Suppressor macrophage treated with lipopolysaccharide for 1 hour (primary cell): ENCODE results near the gene RAPGEF1.
A peak's percentile ranks its signal among the peaks of the same experiment; 100 is the strongest.

Source experiments
- DNase-seq, 3 donors: peaks; one replicate each; pipeline ENCODE4 v3.0.0-alpha.2; 2020 to 2022

Gene RAPGEF1

GRCh38 chr9:131601683-131602181 lies 138.1 kb downstream of the RAPGEF1 start:
- DNase-seq = no peak

GRCh38 chr9:131598121-131598520 lies 141.8 kb downstream of the RAPGEF1 start:
- DNase-seq = peak; percentile 83 to 86 (median 83)

- no peak for DNase-seq
These were observed 142.6 kb downstream of the RAPGEF1 start for GRCh38 chr9:131597246-131597645.

GRCh38 chr9:131596430-131596743 lies 143.5 kb downstream of the RAPGEF1 start:
- no peak for DNase-seq

GRCh38 chr9:131595696-131596429 lies 144.0 kb downstream of the RAPGEF1 start:
- no peak for DNase-seq

DNA sequence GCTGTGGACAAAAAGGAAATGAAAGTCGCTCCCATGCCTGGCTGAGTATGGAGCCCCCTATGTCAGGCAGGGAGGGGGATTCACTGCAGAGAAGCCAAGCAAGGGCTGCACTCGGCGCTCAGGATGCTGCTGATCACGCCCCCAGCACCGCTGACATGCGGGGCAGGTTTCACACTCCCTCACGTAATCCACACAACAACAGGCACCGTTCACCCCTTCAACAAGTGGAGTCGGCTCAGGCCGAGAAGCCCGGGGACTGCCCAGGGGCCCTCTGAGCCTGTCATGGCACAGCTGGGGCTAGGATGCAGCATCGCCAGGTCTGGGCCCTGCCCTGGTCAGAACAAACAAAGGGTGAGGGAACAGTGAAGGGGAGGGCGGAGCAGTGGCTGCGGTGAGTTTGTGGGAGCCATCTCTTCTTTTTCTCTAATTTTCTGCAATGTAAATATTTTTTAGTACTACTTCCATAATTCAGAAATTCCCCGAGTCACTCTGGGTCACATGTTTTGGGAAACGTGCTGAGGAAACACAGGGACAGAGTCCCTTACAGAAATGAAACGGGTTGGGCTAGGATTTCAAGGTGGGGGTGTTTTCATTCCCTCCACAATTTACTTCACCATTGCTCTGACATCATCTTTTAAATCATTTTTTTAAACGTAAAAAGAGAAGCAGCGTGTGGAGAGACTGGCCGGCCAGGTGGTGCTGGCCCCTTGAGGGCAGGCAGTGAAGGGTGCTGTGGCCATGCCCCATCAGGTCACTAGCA lies 144.8 kb downstream of the RAPGEF1 start:
- peak; percentile 70 to 75 (median 71) for DNase-seq

- no peak for DNase-seq
These were observed 145.8 kb downstream of the RAPGEF1 start for GRCh38 chr9:131593936-131594665.

DNA sequence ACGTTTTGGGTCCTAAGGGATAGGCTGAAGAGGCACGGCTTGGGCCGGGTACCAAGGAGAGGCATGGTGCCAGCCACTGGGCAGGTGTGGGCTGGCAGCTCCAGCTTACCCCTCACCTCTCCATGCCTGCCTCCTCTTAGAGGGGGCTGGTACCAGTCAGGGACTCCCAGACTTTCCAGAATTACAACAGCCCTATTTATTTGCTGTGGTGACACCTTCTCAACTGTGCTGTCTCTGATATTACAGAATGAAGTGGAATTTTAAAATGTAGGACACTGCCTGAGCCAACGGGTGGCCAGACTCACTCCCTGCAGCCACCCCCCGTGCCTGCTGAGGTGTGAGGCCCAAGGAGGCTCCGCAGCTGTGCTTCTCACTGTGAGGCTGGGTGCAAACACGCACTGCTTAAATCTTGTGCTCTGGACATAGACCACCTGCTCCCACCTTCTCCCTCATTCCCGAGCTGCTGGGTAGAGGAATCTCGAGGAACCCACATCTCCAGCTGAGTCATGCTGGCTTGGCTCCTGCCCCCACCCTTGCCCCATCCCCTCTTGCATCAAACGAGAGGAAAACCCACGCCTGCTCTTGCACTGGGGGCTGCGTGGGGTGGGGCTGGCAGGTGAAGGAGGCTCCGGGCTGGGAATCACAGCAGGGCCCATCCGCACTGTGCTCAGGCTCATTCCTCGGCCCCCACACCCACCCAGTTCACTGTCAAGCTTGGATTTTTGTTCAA lies 146.6 kb downstream of the RAPGEF1 start:
- peak; percentile 55 to 63 (median 55) for DNase-seq

DNA sequence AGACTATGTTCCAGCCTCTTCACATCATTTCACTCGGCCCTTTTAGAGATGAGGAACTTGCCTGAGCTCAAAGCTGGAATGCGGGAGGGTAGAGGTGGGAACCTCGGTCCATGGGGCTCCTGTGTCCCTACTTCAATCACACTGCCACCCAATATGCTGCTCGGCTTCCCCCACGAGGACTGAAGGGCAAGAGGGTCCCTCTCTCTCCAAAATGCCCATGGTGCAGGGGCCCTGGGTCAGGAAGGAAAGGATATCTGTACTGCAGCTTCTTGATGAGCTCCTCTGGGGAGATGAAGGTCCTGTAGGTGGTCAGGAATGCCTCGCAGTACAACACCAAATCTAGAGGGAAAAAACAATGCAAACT lies 148.0 kb downstream of the RAPGEF1 start:
- DNase-seq = no peak

DNA sequence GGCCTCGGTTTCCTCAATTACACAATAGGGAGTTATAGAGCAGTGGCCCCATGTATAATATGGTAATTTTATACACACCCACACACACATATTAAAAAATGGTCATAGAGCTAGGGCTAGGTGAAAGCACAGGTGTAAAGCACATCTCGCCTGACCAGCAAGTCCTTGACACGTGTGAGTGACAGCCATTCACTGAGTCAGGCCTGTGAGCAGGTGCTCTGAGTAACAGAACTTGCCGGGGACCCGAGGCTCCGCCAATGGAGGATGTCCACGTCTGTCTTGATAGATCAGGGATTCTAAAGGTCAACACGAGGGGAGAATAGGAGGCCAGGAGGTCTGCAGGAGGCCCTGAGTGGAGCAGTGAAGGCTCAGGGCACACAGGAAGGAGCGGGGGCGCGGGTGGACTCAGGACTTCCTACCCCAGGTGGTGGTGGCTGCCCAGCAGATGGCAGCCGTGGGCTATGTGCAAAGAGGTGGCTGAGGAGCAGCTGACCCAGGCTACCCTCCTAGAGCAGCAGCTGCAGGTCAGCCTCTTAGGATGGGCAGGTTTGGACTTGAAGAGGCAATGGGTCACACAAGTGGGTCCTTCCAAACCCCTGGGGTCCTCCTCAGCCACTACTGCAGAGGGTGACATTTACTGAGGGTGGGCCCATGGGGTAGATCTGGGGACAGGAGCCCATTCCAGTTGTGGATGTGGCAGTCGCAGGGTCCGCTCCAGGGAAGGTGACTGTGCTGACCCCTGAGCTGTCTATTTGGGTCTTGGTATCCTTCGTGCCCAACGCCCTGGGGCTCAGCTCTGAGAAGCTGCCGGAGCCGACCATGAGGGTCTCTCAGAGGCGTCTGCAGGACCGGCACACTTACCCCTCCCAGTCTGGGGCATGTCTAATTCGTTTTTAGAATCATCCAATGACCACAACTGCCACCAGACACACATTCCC lies 148.7 kb downstream of the RAPGEF1 start:
- DNase-seq = peak; percentile 82 to 88 (median 84)

GRCh38 chr9:131590449-131590848 lies 149.4 kb downstream of the RAPGEF1 start:
- DNase-seq = no peak

DNA sequence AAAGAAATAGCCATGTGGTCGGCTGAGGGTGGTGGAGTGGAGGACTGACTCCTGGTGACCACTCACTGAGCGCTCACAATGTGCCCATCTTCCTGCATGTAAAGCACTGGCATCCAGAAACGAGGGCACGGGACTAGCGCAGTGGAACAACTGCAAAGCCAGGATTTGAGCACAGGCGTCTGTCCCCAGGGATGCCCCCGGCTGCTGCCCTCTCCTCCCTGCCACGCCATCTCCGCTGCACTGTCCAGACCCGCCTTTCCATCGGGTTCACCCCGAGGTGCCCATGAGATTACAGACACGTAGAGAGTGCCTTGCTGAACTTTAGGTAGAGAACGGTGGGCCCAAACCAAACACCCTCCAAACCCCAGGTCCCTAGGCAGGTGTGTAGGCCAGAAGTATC lies 149.9 kb downstream of the RAPGEF1 start:
- no peak for DNase-seq

- DNase-seq = no peak
These were observed 150.7 kb downstream of the RAPGEF1 start for GRCh38 chr9:131589124-131589711.

DNA sequence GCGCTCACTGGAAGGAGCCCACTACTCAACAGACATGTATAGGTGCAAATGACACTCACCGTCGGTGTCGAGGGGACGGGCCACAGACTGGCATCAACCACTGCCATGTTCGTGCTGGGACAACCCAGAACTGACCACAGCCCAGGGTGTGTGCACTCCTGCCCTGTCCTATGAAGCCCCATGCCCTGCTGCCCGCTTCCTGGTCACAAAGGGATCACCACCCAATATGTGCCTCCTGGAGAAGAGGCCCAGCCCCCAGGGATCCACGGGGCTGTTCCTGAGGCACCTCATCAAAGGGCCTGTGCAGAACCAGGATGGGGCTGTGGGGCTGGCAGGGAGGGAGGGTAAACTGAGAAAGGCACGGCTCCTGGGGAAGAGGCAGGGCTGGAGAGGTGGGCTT lies 151.5 kb downstream of the RAPGEF1 start:
- DNase-seq = no peak

DNA sequence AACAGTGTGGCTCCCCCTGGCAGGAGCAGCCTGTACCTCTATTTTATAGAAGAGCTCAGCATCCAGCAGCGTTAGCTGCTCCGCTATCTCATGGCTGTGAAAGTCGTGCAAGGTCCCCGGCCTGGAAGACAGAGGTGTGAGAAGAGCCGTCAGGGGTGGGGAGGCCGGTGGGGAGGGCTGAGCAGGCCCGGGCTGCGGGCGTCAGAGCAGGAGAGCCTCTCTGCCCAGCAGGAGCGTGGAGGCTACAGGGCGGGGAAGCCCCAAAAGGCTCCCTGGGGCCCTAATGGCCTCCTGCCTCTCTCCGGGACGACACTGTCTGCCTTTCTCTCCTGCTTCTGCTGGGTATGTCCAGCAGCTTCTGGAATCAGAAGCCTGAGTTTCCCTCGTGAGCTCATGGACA lies 152.0 kb downstream of the RAPGEF1 start:
- no peak for DNase-seq

DNA sequence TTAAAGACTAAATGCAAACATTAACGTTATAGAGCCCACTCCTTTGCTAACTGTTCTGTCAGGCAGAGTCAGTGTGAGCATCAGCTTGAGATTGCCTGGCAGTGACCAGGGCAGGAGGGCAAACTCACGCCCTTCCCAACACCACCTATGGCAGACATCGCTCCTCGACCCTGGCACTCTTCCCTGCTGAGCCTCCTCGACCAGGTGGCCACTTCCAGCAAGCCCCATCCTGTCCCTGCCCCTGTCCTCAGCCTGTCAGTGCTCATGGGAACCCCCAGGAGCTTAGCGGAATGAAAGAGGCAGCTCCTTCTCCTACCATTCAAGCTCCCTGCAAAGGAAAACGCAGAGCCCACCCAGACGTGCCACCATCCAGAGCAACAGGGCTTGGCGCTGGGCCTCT lies 152.5 kb downstream of the RAPGEF1 start:
- no peak for DNase-seq

DNA sequence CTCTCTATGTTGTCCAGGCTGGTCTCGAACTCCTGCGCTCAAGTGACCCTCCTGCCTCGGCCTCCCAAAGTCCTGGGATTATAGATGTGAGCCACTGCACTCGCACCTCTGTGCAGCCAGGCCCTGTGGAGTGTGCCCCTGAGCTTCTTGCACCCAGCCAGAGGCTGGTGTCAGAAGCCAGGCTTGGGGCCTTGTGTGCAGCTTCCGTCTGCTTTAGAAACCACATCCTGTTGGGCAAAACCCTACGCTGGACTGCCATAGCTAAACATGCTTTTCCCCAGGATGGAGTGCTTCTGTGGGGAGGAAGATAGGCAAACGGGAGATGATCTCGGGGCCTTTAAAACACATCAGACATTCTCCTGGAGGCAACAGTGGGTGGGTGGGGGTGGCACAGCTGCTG lies 154.5 kb downstream of the RAPGEF1 start:
- DNase-seq = peak; percentile 73 to 80 (median 79)

DNA sequence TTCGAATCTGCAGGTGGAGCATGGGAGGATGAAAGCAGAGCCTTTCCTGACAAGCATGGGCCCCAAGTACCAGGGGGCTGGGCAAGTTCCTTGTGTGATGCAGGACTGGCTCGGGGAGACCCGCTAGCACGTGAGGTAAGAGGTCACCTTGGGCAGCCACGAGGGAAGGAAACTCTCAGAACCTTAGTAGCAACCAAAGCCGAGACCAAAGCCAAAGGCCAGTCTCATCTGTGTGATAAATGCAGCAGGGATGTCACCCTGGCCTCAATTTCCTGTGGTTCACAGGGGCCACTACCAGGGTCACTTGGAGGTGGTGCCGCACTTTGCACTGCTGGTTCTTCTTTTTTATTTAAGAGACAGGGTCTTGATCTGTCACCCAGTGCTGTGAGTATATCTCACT lies 155.0 kb downstream of the RAPGEF1 start:
- DNase-seq = no peak

DNA sequence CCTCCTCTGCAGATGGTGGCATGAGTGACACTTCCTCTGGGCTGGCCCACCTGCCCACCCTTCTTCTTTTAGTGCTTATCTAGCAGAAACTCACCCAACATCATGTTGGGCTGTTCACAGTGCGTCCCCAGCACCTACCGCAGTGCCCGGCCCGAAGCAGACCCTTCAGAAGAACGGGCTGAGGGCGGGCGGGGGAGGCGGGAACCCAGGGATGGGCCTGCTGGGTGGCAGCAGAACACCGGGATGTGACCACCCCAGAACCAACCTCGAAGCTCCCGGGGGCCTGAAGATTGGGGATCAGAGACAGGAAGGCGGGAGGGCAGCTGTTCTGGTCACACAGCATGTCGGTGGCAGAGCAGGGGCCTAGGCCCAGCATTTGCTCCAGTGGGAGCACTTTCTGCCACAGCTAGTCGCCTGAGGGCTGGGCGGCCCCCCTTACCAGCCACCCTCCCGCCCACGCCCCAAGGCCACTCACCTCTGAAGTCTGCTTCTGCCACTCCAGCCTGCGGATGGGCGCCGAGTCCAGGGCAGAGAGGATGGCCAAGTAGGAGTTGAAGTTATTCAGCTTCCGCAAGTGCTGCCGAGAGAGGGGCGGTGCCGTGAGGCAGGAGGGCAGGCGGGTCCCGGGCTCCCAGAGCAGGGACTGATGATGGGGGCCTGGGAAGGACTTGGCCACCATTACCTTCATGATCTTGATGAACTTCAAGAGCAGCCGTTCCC lies 155.9 kb downstream of the RAPGEF1 start:
- no peak for DNase-seq

GRCh38 chr9:131583337-131583645 lies 156.6 kb downstream of the RAPGEF1 start:
- no peak for DNase-seq
